ENCODE results near the gene FAM120B.

The FAM120B gene

GRCh38 chr6:170448751-170449630 is 142.4 kb downstream of the FAM120B start:
- DNase-seq, result no peak

GRCh38 chr6:170449835-170450753 is 143.5 kb downstream of the FAM120B start:
- no peak for DNase-seq

GRCh38 chr6:170450916-170451761 is 144.6 kb downstream of the FAM120B start:
- DNase-seq, result no peak

- no peak for DNase-seq
These were observed 145.4 kb downstream of the FAM120B start for GRCh38 chr6:170451762-170452651.

GRCh38 chr6:170452767-170453545 is 146.4 kb downstream of the FAM120B start:
- DNase-seq, result no peak

GRCh38 chr6:170453586-170454511 is 147.3 kb downstream of the FAM120B start:
- no peak for DNase-seq

- no peak for DNase-seq
These were observed 148.1 kb downstream of the FAM120B start for GRCh38 chr6:170454512-170455285.

GRCh38 chr6:170455335-170455979 is 148.9 kb downstream of the FAM120B start:
- DNase-seq, result no peak

- no peak for DNase-seq
These were observed 149.8 kb downstream of the FAM120B start for GRCh38 chr6:170456334-170456733.

Data from GOT3 (cell line).